KMS-11 (cell line): Measurements from ENCODE around the gene P2RY8.
"Not testable (repeated sequence)": the region's sequence is repeated elsewhere in the genome, so short reads cannot be mapped to it uniquely, and the experiment has no call there.

Source experiments
- H2AFZ ChIP-seq: fragments of 200-600 bp; sonication (generic); 2 replicates; pipeline ENCODE4 v1.6.1; 2016; ENCODE audit warnings: antibody characterized with exemption, mixed run types, low read depth
- H3K27ac ChIP-seq: fragments of 200-600 bp; sonication (generic); 2 replicates; pipeline ENCODE4 v1.6.1; 2016; ENCODE audit warnings: mild to moderate bottlenecking, mixed run types
- H3K27me3 ChIP-seq: fragments of 200-600 bp; sonication (generic); 2 replicates; pipeline ENCODE4 v1.6.1; 2017; ENCODE audit warnings: mild to moderate bottlenecking, low read depth, mixed run types, moderate library complexity; ENCODE audit not compliant: insufficient read depth
- H3K36me3 ChIP-seq: fragments of 200-600 bp; sonication (generic); 2 replicates; pipeline ENCODE4 v1.6.1; 2017; ENCODE audit warnings: mild to moderate bottlenecking, mixed run types; ENCODE audit not compliant: insufficient read depth
- H3K4me1 ChIP-seq: fragments of 200-600 bp; sonication (generic); 2 replicates; pipeline ENCODE4 v1.6.1; 2016; ENCODE audit warnings: mild to moderate bottlenecking, low read depth, mixed run types; ENCODE audit not compliant: poor library complexity, severe bottlenecking
- H3K4me2 ChIP-seq: fragments of 200-600 bp; sonication (generic); 2 replicates; pipeline ENCODE4 v1.7.0; 2016; ENCODE audit warnings: mild to moderate bottlenecking, mixed run types
- H3K4me3 ChIP-seq: fragments of 200-600 bp; sonication (generic); IDR thresholded peaks from 2 replicates; pipeline ENCODE4 v1.6.1; 2017; ENCODE audit warnings: low read depth, low read length, mixed read lengths; ENCODE audit not compliant: insufficient read depth
- H3K79me2 ChIP-seq: fragments of 200-600 bp; sonication (generic); 2 replicates; pipeline ENCODE4 v1.6.1; 2016; ENCODE audit warnings: low read depth, mixed run types; ENCODE audit not compliant: insufficient read depth
- H3K9ac ChIP-seq: fragments of 200-600 bp; sonication (generic); 2 replicates; pipeline ENCODE4 v1.6.1; 2016; ENCODE audit warnings: mild to moderate bottlenecking, mixed run types
- H4K20me1 ChIP-seq: fragments of 200-600 bp; sonication (generic); 2 replicates; pipeline ENCODE4 v1.6.1; 2016; ENCODE audit warnings: mild to moderate bottlenecking, mixed run types; ENCODE audit not compliant: insufficient read depth
- CTCF ChIP-seq: fragments of 200-600 bp; sonication (generic); conservative IDR thresholded peaks from 2 replicates; pipeline ENCODE4 v1.6.1; 2017; ENCODE audit warnings: low read depth, mild to moderate bottlenecking, antibody characterized with exemption, low read length, moderate library complexity, mixed read lengths

Gene P2RY8

GRCh38 chrX:1430451-1430850, 106.5 kb downstream of the P2RY8 start:
- Histone ChIP-seq H3K79me2 (no peaks in the 10 kb centered on the region), H2AFZ (no peak overlapping the region), H3K27ac (no peak overlapping the region), H3K4me1 (no peaks in the 10 kb centered on the region), H4K20me1 (no peaks in the 10 kb centered on the region), H3K27me3 (no peaks in the 10 kb centered on the region), H3K4me2 (no peak overlapping the region), H3K9ac (no peak overlapping the region), H3K36me3 (no peaks in the 10 kb centered on the region), H3K4me3 (no peak overlapping the region)
- TF ChIP-seq CTCF: no peak

- Histone ChIP-seq H3K79me2 (no peaks in the 10 kb centered on the region), H4K20me1 (no peaks in the 10 kb centered on the region), H3K27ac (no peak overlapping the region), H3K4me2 (no peak overlapping the region), H3K9ac (no peak overlapping the region), H3K4me3 (no peak overlapping the region), H3K36me3 (no peaks in the 10 kb centered on the region), H2AFZ (no peak overlapping the region), H3K4me1 (no peaks in the 10 kb centered on the region), H3K27me3 (no peaks in the 10 kb centered on the region)
- TF ChIP-seq CTCF: no peak
These were observed 109.2 kb downstream of the P2RY8 start for GRCh38 chrX:1427756-1428155.

- H3K27me3 ChIP-seq, H3K36me3 ChIP-seq, H3K4me1 ChIP-seq, H3K79me2 ChIP-seq, H3K4me3 ChIP-seq, H3K9ac ChIP-seq, H3K4me2 ChIP-seq, H4K20me1 ChIP-seq, H3K27ac ChIP-seq, H2AFZ ChIP-seq: not testable (repeated sequence)
These were observed 110.7 kb downstream of the P2RY8 start for GRCh38 chrX:1426321-1426720.

- Histone ChIP-seq H4K20me1 (no peaks in the 10 kb centered on the region), H3K4me1 (no peaks in the 10 kb centered on the region), H3K9ac (no peak overlapping the region), H3K79me2 (no peaks in the 10 kb centered on the region), H3K27ac (no peak overlapping the region), H3K36me3 (no peaks in the 10 kb centered on the region), H3K27me3 (no peaks in the 10 kb centered on the region), H2AFZ (no peak overlapping the region), H3K4me2 (no peak overlapping the region), H3K4me3 (no peak overlapping the region)
- no peak for TF ChIP-seq CTCF
These were observed 111.6 kb downstream of the P2RY8 start for GRCh38 chrX:1425381-1425780.

- Histone ChIP-seq H3K9ac (no peak overlapping the region), H3K36me3 (no peaks in the 10 kb centered on the region), H3K27ac (no peak overlapping the region), H2AFZ (no peak overlapping the region), H3K4me1 (no peaks in the 10 kb centered on the region), H4K20me1 (no peaks in the 10 kb centered on the region), H3K79me2 (no peaks in the 10 kb centered on the region), H3K4me3 (no peak overlapping the region), H3K4me2 (no peak overlapping the region), H3K27me3 (no peaks in the 10 kb centered on the region)
- no peak for TF ChIP-seq CTCF
These were observed 112.7 kb downstream of the P2RY8 start for GRCh38 chrX:1424147-1424851.
